Measurements from ENCODE around the gene PGA5. TPM values are rescaled to one million over a fixed set of nuclear protein-coding genes. Genes with fewer than 3 reads are reported as not detected.
"Not testable (repeated sequence)": the region's sequence is repeated elsewhere in the genome, so short reads cannot be mapped to it uniquely, and the experiment has no call there.

The PGA5 gene
- polyA plus RNA-seq, 1 donor from 2014 or later: not detected

DNA sequence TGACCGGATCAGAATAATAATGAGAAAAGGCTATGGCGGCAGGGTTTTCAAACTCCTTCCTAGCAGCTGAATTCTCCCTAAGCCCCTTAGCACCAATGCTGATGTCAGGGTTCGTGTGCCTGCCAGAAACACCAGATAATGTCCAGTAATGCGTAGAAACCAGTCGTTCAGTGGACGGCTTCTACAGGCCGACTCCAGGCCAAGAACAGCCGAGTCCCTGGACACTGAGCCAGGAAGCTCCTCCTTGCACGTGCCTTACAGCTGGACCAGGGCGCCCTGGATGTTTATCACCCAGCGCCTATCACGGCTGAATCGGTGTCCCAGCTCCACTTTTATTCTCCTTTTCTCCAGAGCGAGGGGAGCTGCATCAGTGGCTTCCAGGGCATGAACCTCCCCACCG lies 28.8 kb upstream of the PGA5 start:
- H3K4me1 Mint-ChIP-seq, H3K4me3 Mint-ChIP-seq, H3K27ac Mint-ChIP-seq, H3K9me3 Mint-ChIP-seq, H3K36me3 Mint-ChIP-seq, H3K27me3 Mint-ChIP-seq: not testable (repeated sequence)

DNA sequence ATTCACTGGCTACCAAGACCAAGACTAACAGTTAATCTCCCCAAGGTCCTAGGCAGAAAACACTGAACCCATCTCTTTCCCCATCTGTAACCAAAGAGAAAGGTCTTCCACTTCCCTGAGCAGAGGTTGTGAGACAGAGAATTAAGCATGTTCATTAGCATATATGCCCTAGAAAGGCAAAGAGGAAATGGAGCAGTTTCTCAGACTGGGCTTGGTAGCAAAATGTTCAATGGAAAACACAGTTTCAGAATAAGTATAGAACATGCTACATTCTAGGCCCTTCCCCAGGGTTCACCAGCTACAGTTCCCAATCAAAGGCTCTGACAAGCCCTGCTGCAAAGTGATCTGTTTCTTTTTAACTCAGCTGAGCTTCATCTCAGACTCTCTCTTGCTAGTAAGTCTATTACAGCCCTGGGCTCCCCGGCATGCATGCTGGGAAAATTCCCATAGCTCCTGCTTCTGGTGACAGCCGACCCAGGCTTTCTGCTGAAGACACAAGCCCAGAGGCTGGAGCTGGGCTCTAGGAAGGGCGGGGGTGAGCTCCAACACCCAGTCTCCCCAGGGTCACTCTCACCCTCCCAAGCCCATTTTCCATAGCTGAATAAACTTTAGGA lies 27.2 kb upstream of the PGA5 start:
- H3K36me3 Mint-ChIP-seq, H3K27me3 Mint-ChIP-seq, H3K4me3 Mint-ChIP-seq, H3K27ac Mint-ChIP-seq, H3K9me3 Mint-ChIP-seq, H3K4me1 Mint-ChIP-seq: not testable (repeated sequence)

DNA sequence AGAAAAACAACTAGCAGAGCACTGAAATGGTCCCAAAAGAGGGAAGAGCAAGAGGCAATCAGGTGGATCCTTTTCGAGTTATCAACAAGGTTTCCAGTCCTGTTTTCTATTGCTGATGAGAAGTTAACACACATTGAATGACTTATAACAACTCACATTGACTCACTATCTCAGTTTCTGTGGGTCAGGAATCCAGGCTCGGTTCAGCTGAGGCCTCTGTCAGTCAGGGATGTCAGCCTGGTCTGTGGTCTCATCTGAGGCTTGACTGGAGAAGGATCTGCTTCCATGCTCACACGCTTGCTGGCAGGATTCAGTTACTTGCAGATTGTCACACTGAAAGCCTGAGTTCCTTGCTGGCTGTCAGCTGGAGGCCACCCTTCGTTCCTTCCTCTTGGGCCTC lies 22.7 kb upstream of the PGA5 start:
- not testable (repeated sequence) for H3K36me3 Mint-ChIP-seq, H3K4me1 Mint-ChIP-seq, H3K4me3 Mint-ChIP-seq, H3K27me3 Mint-ChIP-seq, H3K27ac Mint-ChIP-seq, H3K9me3 Mint-ChIP-seq

DNA sequence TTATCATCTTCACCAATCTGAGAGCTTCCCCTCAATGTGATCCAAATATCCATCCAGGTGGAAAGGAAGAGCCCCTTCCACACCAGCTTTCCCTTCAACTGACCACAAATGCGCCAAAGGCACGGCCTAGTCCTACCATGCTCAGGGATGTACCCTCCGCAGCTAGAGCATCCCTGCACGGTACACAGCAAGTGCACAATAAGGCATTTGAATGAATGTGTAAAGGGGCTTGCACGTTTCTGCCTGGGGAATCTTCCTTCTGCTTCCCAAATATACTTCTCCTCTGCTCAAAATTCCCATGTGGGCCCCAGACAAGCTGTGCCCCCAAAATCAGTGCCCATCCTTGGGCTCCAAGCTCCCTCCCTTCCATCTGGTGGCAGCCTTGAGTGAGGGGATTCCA lies 22.0 kb upstream of the PGA5 start:
- not testable (repeated sequence) for H3K36me3 Mint-ChIP-seq, H3K27ac Mint-ChIP-seq, H3K9me3 Mint-ChIP-seq, H3K4me3 Mint-ChIP-seq, H3K4me1 Mint-ChIP-seq, H3K27me3 Mint-ChIP-seq

DNA sequence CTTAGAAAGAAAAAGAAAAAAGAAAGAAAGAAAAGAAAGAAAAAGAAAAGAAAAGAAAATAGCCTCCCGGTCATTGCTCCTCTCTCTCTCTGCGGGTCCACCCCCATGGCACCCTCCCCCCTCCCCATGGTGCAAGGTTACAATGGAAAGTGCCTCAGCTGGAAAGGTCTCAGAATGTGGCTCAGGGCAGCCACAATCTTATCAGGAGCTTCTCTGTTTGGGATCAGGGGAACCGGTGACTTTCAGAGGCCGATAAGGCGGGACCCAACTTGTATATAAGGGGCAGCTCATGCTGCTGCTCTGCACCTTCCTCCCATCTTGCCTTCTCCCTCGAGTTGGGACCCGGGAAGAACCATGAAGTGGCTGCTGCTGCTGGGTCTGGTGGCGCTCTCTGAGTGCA lies 18.9 kb upstream of the PGA5 start, which contains the start of gene PGA4:
Gene PGA4, plus strand, starts transcription at position 301 of the 400 bp plus-strand sequence. Its CDS starts 54 bp downstream, at position 355.
- not testable (repeated sequence) for H3K27ac Mint-ChIP-seq, H3K36me3 Mint-ChIP-seq, H3K27me3 Mint-ChIP-seq, H3K4me1 Mint-ChIP-seq, H3K9me3 Mint-ChIP-seq, H3K4me3 Mint-ChIP-seq

DNA sequence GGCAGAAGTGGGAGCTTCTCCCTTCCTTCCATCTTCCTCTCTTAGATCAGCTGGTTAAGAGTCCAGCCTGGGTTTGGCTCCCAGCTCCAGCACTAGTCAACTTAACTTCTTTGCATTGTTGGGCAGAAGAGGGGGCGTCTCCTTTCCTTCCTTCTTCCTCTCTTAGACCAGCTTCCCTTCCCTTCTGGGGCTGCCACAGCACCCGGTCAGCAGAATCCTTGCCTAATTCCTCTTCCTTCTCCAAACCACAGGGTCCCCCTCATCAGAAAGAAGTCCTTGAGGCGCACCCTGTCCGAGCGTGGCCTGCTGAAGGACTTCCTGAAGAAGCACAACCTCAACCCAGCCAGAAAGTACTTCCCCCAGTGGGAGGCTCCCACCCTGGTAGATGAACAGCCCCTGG lies 18.3 kb upstream of the PGA5 start:
- H3K4me1 Mint-ChIP-seq, H3K36me3 Mint-ChIP-seq, H3K27me3 Mint-ChIP-seq, H3K9me3 Mint-ChIP-seq, H3K4me3 Mint-ChIP-seq, H3K27ac Mint-ChIP-seq: not testable (repeated sequence)

DNA sequence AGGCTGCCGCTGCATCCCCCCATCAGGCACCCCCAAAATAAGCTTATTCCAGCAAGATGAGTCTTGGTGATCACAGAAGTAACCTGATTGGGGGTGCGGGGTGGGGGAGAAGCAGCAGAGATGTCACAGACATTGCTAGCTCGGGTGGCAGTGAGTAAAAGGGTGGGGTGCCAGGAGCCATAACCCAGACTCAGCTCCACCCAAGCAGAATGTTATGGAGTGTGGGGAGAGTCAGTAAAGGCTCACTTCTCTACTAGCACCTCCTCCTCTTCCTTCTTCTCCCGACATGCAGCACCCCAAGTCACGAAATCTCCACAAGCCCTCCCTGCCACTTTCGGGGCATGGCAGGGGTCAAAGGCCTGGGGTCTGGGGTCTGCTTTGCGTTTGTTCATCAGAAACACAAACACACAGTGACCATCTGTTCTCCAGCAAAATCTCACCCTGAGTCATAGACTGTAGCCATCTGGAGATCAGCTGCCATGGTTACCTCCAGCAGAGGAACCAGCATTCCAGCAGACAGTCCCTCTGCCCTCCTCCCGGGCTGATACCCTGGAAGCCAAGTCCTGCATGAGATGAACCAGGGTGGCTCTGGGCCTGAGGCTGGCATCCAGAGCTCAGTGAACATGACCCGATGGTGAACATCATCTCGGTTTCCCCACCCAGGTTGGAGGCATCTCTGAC lies 14.4 kb upstream of the PGA5 start:
- H3K4me3 Mint-ChIP-seq, H3K36me3 Mint-ChIP-seq, H3K4me1 Mint-ChIP-seq, H3K27ac Mint-ChIP-seq, H3K9me3 Mint-ChIP-seq, H3K27me3 Mint-ChIP-seq: not testable (repeated sequence)

DNA sequence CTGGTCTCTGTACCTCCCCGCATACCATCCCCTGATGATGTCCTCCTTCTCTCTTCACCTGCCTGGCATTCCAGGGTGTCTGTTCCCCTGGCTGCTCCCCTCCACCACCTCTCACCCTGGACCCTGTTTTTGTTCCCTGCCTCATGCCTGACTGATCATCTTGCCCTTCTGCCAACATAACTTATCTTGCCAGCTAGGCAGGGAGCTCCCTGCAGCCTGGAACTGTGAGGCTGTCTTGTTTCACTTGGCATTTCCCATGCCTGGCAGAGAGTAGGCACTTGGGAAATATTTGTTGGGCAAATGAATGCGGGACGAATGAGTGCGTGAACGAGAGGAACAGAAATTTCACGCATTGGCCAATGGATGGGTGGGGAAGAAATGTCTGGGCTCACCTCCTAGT lies 11.5 kb upstream of the PGA5 start:
- not testable (repeated sequence) for H3K27me3 Mint-ChIP-seq, H3K4me3 Mint-ChIP-seq

DNA sequence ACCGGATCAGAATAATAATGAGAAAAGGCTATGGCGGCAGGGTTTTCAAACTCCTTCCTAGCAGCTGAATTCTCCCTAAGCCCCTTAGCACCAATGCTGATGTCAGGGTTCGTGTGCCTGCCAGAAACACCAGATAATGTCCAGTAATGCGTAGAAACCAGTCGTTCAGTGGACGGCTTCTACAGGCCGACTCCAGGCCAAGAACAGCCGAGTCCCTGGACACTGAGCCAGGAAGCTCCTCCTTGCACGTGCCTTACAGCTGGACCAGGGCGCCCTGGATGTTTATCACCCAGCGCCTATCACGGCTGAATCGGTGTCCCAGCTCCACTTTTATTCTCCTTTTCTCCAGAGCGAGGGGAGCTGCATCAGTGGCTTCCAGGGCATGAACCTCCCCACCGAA lies 9.9 kb upstream of the PGA5 start:
- not testable (repeated sequence) for H3K4me3 Mint-ChIP-seq, H3K9me3 Mint-ChIP-seq, H3K36me3 Mint-ChIP-seq, H3K27me3 Mint-ChIP-seq, H3K4me1 Mint-ChIP-seq, H3K27ac Mint-ChIP-seq

More for the DNA sequence above, 11.5 kb upstream of the PGA5 start:
- H3K9me3 Mint-ChIP-seq, H3K4me1 Mint-ChIP-seq, H3K36me3 Mint-ChIP-seq, H3K27ac Mint-ChIP-seq: not testable (repeated sequence)

DNA sequence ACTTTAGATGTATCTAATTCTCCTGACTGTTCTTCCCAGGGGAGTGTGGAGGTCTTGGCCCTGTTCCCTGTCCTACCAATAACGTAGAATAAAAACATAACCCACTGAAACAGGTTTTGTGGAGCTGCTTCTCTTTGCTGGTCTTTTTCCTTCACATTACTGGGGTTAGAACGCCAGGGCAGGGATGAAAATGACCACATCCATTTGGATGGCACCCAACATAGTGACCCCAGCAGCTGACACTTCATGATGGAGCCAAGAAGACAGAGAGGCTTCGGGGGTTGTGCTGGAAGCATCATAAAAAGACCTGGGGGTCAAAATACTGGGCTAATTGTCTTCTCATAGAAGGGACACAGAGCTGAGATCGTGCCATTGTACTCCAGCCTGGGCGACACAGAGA lies 9.4 kb upstream of the PGA5 start:
- H3K9me3 Mint-ChIP-seq, H3K4me3 Mint-ChIP-seq, H3K4me1 Mint-ChIP-seq: not testable (repeated sequence)

DNA sequence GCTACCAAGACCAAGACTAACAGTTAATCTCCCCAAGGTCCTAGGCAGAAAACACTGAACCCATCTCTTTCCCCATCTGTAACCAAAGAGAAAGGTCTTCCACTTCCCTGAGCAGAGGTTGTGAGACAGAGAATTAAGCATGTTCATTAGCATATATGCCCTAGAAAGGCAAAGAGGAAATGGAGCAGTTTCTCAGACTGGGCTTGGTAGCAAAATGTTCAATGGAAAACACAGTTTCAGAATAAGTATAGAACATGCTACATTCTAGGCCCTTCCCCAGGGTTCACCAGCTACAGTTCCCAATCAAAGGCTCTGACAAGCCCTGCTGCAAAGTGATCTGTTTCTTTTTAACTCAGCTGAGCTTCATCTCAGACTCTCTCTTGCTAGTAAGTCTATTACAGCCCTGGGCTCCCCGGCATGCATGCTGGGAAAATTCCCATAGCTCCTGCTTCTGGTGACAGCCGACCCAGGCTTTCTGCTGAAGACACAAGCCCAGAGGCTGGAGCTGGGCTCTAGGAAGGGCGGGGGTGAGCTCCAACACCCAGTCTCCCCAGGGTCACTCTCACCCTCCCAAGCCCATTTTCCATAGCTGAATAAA lies 8.3 kb upstream of the PGA5 start:
- H3K9me3 Mint-ChIP-seq, H3K36me3 Mint-ChIP-seq: not testable (repeated sequence)

More for the DNA sequence above, 9.4 kb upstream of the PGA5 start:
- not testable (repeated sequence) for H3K27me3 Mint-ChIP-seq, H3K27ac Mint-ChIP-seq, H3K36me3 Mint-ChIP-seq

DNA sequence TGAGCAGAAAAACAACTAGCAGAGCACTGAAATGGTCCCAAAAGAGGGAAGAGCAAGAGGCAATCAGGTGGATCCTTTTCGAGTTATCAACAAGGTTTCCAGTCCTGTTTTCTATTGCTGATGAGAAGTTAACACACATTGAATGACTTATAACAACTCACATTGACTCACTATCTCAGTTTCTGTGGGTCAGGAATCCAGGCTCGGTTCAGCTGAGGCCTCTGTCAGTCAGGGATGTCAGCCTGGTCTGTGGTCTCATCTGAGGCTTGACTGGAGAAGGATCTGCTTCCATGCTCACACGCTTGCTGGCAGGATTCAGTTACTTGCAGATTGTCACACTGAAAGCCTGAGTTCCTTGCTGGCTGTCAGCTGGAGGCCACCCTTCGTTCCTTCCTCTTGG lies 3.8 kb upstream of the PGA5 start:
- H3K36me3 Mint-ChIP-seq, H3K4me1 Mint-ChIP-seq, H3K9me3 Mint-ChIP-seq, H3K27ac Mint-ChIP-seq, H3K27me3 Mint-ChIP-seq, H3K4me3 Mint-ChIP-seq: not testable (repeated sequence)

More for the DNA sequence above, 8.3 kb upstream of the PGA5 start:
- not testable (repeated sequence) for H3K4me3 Mint-ChIP-seq, H3K27ac Mint-ChIP-seq, H3K27me3 Mint-ChIP-seq, H3K4me1 Mint-ChIP-seq

DNA sequence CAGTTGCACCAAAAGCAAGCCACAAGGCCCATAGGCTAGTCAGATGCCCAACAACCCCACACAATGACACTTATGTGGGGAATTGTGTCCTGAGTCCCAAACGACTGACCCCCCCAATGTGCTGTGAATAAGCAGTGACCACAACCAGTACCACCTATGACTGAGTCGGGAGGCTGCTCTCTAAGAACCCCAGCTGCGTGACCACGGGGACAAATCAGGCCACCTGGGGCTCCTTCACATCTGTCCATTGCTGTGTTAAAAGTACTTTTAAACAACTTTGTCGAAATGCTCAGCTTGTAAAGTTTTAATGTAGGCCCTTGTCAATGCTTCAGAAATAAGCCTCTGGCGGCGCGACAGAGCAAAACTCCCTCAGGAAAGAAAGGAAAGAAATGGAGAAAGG lies 687 bp upstream of the PGA5 start:
- not testable (repeated sequence) for H3K36me3 Mint-ChIP-seq

DNA sequence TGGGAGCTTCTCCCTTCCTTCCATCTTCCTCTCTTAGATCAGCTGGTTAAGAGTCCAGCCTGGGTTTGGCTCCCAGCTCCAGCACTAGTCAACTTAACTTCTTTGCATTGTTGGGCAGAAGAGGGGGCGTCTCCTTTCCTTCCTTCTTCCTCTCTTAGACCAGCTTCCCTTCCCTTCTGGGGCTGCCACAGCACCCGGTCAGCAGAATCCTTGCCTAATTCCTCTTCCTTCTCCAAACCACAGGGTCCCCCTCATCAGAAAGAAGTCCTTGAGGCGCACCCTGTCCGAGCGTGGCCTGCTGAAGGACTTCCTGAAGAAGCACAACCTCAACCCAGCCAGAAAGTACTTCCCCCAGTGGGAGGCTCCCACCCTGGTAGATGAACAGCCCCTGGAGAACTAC lies 551 bp downstream of the PGA5 start:
- H3K4me1 Mint-ChIP-seq, H3K4me3 Mint-ChIP-seq, H3K9me3 Mint-ChIP-seq, H3K27me3 Mint-ChIP-seq, H3K27ac Mint-ChIP-seq, H3K36me3 Mint-ChIP-seq: not testable (repeated sequence)

More for the DNA sequence above, 687 bp upstream of the PGA5 start:
- not testable (repeated sequence) for H3K27ac Mint-ChIP-seq, H3K4me3 Mint-ChIP-seq, H3K9me3 Mint-ChIP-seq, H3K27me3 Mint-ChIP-seq, H3K4me1 Mint-ChIP-seq

DNA sequence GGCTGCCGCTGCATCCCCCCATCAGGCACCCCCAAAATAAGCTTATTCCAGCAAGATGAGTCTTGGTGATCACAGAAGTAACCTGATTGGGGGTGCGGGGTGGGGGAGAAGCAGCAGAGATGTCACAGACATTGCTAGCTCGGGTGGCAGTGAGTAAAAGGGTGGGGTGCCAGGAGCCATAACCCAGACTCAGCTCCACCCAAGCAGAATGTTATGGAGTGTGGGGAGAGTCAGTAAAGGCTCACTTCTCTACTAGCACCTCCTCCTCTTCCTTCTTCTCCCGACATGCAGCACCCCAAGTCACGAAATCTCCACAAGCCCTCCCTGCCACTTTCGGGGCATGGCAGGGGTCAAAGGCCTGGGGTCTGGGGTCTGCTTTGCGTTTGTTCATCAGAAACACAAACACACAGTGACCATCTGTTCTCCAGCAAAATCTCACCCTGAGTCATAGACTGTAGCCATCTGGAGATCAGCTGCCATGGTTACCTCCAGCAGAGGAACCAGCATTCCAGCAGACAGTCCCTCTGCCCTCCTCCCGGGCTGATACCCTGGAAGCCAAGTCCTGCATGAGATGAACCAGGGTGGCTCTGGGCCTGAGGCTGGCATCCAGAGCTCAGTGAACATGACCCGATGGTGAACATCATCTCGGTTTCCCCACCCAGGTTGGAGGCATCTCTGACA lies 4.4 kb downstream of the PGA5 start:
- H3K36me3 Mint-ChIP-seq, H3K27ac Mint-ChIP-seq, H3K27me3 Mint-ChIP-seq, H3K9me3 Mint-ChIP-seq, H3K4me3 Mint-ChIP-seq, H3K4me1 Mint-ChIP-seq: not testable (repeated sequence)

DNA sequence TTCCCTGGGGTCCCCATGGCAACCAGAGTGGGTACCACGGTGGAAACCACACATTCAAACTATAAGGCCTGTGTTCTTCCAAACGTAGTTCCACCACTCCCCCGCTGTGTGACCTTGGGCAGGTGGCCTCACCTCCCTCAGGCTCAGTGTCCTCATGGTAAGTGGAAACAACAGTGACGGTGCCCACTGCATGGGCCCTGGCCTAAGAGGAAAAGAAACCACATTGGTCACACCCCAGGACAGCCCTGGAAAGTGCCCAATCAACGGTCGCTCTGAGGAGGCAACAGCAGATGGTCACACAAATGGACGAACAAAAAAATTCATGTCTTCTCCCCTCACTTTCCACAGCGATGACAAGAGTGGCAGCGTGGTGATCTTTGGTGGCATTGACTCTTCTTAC lies 7.1 kb downstream of the PGA5 start:
- not testable (repeated sequence) for H3K9me3 Mint-ChIP-seq, H3K27me3 Mint-ChIP-seq, H3K36me3 Mint-ChIP-seq, H3K27ac Mint-ChIP-seq, H3K4me1 Mint-ChIP-seq, H3K4me3 Mint-ChIP-seq

All from IgD-negative memory B cell (primary cell).